Cardiac fibroblast (primary cell): ENCODE measurements around the gene SAAL1.

Experiments
- DNase-seq, 2 donors: peaks; one replicate each; pipeline versions ENCODE4 v3.0.0 to v3.0.0-alpha.2; 2010; ENCODE audit warnings: low read depth in 2 of 2
- H3K4me3 ChIP-seq, 2 donors: replicated peaks in 1 of 2; 1 replicate in 1 of 2; 2 replicates in 1 of 2; pipeline ENCODE4 v1.5.1; 2011; ENCODE audit warnings: low read depth in 2 of 2, low read length in 2 of 2, mild to moderate bottlenecking in 2 of 2, moderate library complexity in 1 of 2
- TF ChIP-seq, protein P1 (sequence below): IDR thresholded peaks from one replicate; pipeline ENCODE4 v1.5.1; 2011; ENCODE audit warnings: low read depth, mild to moderate bottlenecking, low read length, inconsistent platforms

SAAL1 gene

DNA sequence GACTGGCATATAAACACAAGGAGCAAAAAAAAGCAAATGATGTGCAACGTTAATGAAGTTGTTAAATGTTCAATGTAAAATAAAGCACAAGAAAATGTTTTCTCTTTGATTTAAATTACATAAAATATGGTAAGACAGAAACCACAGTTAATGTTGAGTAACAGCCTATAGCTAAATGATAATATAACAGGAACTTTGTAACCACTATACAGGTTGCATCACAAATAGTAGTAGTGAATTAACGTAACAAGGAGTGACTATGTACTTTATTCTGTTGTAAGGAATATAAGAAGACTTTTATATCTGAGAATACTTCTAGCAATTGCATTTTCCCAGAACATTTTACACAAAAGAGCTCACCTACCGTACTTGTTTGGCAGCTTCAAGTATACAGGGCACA is 16.9 kb downstream of the SAAL1 start:
- H3K4me3 ChIP-seq, result no peak overlapping the region
- DNase-seq, result no peak
- TF ChIP-seq, protein P1, sequence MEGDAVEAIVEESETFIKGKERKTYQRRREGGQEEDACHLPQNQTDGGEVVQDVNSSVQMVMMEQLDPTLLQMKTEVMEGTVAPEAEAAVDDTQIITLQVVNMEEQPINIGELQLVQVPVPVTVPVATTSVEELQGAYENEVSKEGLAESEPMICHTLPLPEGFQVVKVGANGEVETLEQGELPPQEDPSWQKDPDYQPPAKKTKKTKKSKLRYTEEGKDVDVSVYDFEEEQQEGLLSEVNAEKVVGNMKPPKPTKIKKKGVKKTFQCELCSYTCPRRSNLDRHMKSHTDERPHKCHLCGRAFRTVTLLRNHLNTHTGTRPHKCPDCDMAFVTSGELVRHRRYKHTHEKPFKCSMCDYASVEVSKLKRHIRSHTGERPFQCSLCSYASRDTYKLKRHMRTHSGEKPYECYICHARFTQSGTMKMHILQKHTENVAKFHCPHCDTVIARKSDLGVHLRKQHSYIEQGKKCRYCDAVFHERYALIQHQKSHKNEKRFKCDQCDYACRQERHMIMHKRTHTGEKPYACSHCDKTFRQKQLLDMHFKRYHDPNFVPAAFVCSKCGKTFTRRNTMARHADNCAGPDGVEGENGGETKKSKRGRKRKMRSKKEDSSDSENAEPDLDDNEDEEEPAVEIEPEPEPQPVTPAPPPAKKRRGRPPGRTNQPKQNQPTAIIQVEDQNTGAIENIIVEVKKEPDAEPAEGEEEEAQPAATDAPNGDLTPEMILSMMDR, result no peak

DNA sequence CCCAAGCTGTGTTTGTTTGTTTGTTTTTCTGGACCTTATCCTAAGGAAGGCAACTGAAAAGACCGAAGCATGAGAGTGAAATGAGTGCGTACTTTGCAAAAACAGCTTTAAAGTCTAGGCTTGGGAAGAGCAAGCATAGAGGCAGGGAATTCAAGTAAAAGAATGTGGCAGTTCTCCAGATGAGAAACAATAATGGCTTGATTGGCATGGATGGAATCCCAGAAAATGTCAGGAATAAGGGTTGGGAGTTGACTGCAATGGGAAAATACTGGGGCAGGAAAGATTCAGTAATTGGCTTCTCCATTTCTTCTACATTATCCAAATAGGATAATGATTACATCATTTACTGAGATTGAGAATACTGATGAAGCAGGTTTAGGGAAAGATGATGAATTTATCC is 17.5 kb downstream of the SAAL1 start:
- TF ChIP-seq, protein P1, result no peak
- DNase-seq, result no peak
- H3K4me3 ChIP-seq, result no peak overlapping the region

DNA sequence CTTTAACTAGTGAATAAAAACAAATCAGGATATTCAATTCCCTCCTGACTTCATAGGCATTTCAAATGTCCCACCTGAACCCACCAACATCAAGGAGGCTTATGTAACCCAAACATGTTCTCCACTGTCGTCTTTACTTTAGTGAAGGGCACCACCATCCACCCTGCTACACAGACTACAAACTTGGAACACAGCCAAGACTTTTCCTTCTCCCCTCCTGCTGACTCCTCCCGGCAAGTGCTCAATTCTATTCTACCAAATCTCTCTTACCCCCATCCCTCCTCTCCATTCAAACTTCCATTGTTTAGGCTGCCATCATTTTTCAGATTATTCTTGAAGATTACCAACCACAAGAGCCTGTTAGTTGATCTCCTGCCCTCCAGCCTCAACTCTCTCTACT is 24.3 kb downstream of the SAAL1 start:
- TF ChIP-seq, protein P1, result no peak
- H3K4me3 ChIP-seq, result no peak overlapping the region
- DNase-seq, result no peak

DNA sequence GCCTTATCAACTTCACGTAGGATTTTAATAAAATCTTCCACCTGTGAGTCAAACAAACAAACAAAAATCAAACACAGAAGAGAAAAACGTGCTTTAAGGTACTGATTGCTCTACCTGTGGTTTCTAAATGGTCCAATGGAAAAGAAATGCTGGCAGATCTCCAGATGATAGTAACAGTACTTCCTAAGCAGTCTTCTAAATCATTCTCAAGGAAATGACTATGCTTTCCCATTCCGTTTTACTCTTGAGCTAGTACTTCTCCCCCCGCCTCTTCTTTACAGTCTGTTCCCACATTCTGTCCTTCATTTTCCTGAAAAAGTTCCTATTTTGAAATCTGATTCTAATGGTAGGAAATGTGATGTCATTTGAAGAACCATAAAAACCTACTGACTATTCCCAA is 25.4 kb downstream of the SAAL1 start:
- no peak overlapping the region for H3K4me3 ChIP-seq
- TF ChIP-seq, protein P1, result no peak
- DNase-seq, result no peak

DNA sequence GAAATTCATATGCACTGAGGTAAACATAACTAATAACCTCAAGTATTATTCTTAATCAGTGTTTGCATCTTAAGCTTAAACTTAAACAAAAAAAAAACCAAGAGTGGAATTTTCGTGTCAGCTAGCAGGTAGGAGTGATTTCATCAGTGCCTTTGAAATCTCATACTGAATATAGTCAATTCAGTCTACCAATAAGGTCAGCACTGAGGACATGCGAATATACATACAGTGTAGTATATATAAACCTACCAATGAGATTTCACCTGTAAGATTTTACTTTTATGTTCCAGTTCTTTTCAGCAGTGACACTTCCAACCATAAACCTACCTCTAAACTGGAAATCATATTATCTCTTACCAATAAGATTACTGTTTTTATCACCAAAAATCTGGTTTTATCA is 27.0 kb downstream of the SAAL1 start:
- DNase-seq, result no peak
- TF ChIP-seq, protein P1, result no peak
- no peak overlapping the region for H3K4me3 ChIP-seq

DNA sequence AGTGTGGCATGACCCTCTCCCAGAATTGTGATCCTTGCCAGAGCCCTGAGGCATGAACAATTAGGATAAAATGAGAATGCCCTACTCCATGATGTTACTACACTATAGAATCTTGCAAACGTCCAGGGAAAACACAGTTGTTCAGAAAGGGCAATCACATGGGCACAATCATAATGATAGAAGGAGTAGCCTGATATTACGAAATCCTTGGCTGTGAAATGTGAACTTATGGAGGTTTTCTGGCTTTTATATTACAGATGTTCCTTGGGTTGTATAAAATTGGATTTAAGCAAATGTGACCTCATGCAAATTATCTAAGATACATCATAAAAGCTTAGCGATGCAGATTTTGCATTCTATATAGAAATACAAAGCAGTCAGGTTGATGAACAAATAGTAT is 30.4 kb downstream of the SAAL1 start:
- no peak for DNase-seq
- no peak overlapping the region for H3K4me3 ChIP-seq
- TF ChIP-seq, protein P1, result no peak

DNA sequence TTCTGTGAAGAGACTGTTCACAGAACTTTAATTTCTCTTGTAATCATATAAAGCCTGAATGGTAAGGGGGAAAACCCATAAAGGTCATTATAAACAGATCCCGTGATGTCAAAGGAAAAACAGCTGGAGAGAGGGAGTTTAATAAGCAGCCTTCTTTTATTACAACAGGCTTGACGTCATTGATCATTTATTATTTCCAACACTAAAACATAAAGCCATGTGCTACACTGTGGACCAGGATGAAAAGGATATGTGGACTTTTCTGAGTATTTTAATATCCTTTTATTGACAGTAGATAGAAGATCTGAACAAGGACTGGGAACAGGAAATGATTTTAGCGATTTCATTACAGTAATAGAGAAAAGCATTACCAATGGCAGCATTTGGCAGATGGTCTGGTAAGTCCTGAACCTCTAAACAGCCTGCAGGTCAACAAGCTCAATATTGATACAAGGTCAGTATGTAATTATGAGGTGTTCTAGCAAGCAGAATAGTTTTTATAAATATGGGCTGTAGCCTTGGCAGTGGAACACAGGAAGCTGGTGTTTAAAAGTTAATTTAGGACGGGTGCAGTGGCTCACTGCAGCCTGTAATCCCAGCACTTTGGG is 34.7 kb downstream of the SAAL1 start:
- H3K4me3 ChIP-seq, result no peak overlapping the region
- TF ChIP-seq, protein P1, result no peak
- no peak for DNase-seq
